Astrocyte (in vitro differentiated cells and primary cell): ENCODE data around the gene ALMS1.

Source experiments
- EZH2 ChIP-seq: IDR thresholded peaks from 2 replicates; pipeline ENCODE4 v1.6.1; 2012; ENCODE audit warnings: mild to moderate bottlenecking, low read length, inconsistent platforms; ENCODE audit not compliant: insufficient read depth
- TF ChIP-seq, protein P1 (sequence below): IDR thresholded peaks from 2 replicates; pipeline ENCODE4 v1.5.1; 2011; ENCODE audit warnings: low read depth, mild to moderate bottlenecking, inconsistent platforms, low read length, moderate library complexity; ENCODE audit not compliant: insufficient read depth

DNA sequence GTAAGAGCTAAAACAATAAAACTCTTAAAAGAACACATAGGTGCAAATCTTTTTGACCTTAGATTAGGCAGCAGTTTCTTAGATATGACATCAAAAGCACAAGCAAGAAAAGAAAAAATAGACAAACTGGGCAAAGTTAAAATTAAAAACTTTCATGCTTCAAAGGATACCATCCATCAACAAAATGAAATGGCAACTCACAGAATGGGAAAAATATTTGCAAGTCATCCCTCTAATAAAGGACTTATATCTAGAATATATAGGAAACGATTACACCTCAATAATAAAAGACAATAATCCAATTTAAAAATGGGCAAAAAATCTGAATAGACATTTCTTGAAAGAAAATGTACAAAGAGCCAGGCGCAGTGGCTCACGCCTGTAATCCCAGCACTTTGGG is 29.5 kb upstream of the ALMS1 start:
- TF ChIP-seq, protein P1, sequence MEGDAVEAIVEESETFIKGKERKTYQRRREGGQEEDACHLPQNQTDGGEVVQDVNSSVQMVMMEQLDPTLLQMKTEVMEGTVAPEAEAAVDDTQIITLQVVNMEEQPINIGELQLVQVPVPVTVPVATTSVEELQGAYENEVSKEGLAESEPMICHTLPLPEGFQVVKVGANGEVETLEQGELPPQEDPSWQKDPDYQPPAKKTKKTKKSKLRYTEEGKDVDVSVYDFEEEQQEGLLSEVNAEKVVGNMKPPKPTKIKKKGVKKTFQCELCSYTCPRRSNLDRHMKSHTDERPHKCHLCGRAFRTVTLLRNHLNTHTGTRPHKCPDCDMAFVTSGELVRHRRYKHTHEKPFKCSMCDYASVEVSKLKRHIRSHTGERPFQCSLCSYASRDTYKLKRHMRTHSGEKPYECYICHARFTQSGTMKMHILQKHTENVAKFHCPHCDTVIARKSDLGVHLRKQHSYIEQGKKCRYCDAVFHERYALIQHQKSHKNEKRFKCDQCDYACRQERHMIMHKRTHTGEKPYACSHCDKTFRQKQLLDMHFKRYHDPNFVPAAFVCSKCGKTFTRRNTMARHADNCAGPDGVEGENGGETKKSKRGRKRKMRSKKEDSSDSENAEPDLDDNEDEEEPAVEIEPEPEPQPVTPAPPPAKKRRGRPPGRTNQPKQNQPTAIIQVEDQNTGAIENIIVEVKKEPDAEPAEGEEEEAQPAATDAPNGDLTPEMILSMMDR = no peak
- no peak for TF ChIP-seq EZH2
